ENCODE data around the gene LBHD2. TPM values are rescaled to one million over a fixed set of nuclear protein-coding genes. Genes with fewer than 3 reads are reported as not detected.

Gene LBHD2
- total and polyA plus RNA-seq, 2 of the 8 experiments (the other 6 are each of a cell fraction or from before 2014, with no cell fraction given), result not detected

DNA sequence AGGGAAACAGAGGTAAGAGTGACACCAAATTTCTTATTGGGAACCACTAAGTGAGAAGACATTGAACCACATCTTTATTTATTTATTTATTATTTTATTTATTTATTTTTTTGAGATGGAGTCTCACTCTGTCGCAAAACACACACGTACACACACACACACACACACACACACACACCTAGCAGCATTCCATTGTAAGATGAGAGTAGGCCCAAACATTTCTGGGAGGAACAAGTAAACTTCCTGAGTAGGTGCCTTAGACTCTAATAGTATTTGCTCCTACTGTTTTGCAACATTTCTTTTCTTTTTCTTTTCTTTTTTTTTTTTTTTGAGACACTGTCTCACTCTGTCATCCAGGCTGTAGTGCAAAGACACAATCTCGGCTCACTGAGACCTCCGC, 19.6 kb upstream of the LBHD2 start:
- H2AK5ac ChIP-seq (ENCODE audit: low read depth, low read length), result no peak overlapping the region
- TF ChIP-seq SIRT6 (IDR thresholded peaks at IDR 0.05; ENCODE audit: low read length) (no peak), KDM4A (IDR thresholded peaks at IDR 0.05; ENCODE audit: low read depth, low read length, severe bottlenecking) (no peak), EP300 (IDR thresholded peaks at IDR 0.05; ENCODE audit: borderline replicate concordance in 1 of 2, low read depth in 2 of 2, low read length in 2 of 2) (no peak), EZH2 (IDR thresholded peaks at IDR 0.05; ENCODE audit: low read depth, low read length, severe bottlenecking) (no peak), CBX5 (IDR thresholded peaks at IDR 0.05; ENCODE audit: low read depth, low read length) (no peak), GTF2F1 (IDR thresholded peaks at IDR 0.05; ENCODE audit: borderline replicate concordance, low read depth, low read length) (no peak), TBP (IDR thresholded peaks at IDR 0.05; ENCODE audit: low read depth, low read length) (no peak), CEBPB (IDR thresholded peaks at IDR 0.05; ENCODE audit: low read depth, low read length) (no peak), TAF7 (optimal IDR thresholded peaks at IDR 0.05; ENCODE audit: borderline replicate concordance, low read depth, low read length) (no peak), CREB1 (IDR thresholded peaks at IDR 0.05) (no peak)

More for the DNA sequence above, 19.6 kb upstream of the LBHD2 start:
- Histone ChIP-seq H2BK20ac (ENCODE audit: low read length) (no peak overlapping the region), H2AFZ (ENCODE audit: low read length) (no peak overlapping the region), H3K4me1 (replicated peaks in 1 of 4; ENCODE audit: control insufficient read depth in 3 of 4, insufficient read depth in 4 of 4, low read length in 3 of 4) (peaks cover 0 to 4% (median 0%) of the 10 kb centered on the region in 4 experiments; a peak in 1 of 7 replicates), H2BK12ac (ENCODE audit: low read depth, low read length) (no peak overlapping the region), H3K18ac (ENCODE audit: extremely low read depth, low read length) (no peak overlapping the region), H3K9ac (replicated peaks in 1 of 4; ENCODE audit: extremely low read depth in 1 of 4, low read depth in 3 of 4, low read length in 3 of 4) (no peak overlapping the region), H2BK15ac (ENCODE audit: low read length) (no peak overlapping the region), H3K23me2 (ENCODE audit: low read depth, low read length) (no peaks in the 10 kb centered on the region; the same call in 1 of the 2 replicates), H3K9me3 (ENCODE audit: insufficient read depth in 2 of 2, low read depth in 1 of 2, low read length in 1 of 2) (no peaks in the 10 kb centered on the region), H2BK5ac (ENCODE audit: low read depth, low read length) (no peak overlapping the region), H3K79me2 (ENCODE audit: control insufficient read depth in 1 of 2, insufficient read depth in 2 of 2, low read length in 2 of 2) (no peaks in the 10 kb centered on the region), H4K91ac (replicated peaks; ENCODE audit: insufficient read length, low read length) (no peak overlapping the region), H3K4me2 (ENCODE audit: insufficient read depth in 1 of 2, low read depth in 2 of 2, low read length in 2 of 2) (no peak overlapping the region), H3K36me3 (ENCODE audit: control insufficient read depth in 2 of 4, insufficient read depth in 4 of 4, low read length in 3 of 4) (no peaks in the 10 kb centered on the region), H3K27ac (ENCODE audit: low read depth, low read length) (no peak overlapping the region), H3K56ac (replicated peaks; ENCODE audit: insufficient read length, low read depth, low read length) (no peak overlapping the region), H3K4me3 (ENCODE audit: extremely low read depth in 1 of 4, insufficient read depth in 2 of 4, low read depth in 3 of 4, low read length in 4 of 4) (no peak overlapping the region), H3K4ac (replicated peaks; ENCODE audit: insufficient read length, low read depth, low read length) (no peak overlapping the region), H3K14ac (ENCODE audit: insufficient read length) (no peak overlapping the region), H4K8ac (ENCODE audit: extremely low read depth, insufficient read depth, low read length) (no peak overlapping the region), H3K23ac (ENCODE audit: insufficient read length) (no peak overlapping the region), H4K5ac (ENCODE audit: insufficient read length, low read depth, low read length) (no peak overlapping the region), H2BK120ac (replicated peaks; ENCODE audit: low read depth, low read length) (no peak overlapping the region), H4K20me1 (replicated peaks in 1 of 2; ENCODE audit: control insufficient read depth in 1 of 2, insufficient read depth in 2 of 2, low read length in 2 of 2) (no peaks in the 10 kb centered on the region), H3K27me3 (replicated peaks in 1 of 4; ENCODE audit: control insufficient read depth in 3 of 4, extremely low read depth in 1 of 4, insufficient read depth in 3 of 4, low read length in 3 of 4) (no peaks in the 10 kb centered on the region), H3K79me1 (ENCODE audit: low read depth, low read length) (no peaks in the 10 kb centered on the region; the same call in 1 of the 2 replicates)
- no peak for FAIRE-seq
- POLR2A ChIA-PET (ENCODE audit: partially characterized antibody), result no interaction called here
- no peak for DNase-seq (ENCODE audit: low read depth in 1 of 2, low spot score in 2 of 2)
- WGBS, 2 experiments (ENCODE audit: extremely low coverage in 1 of 2, insufficient coverage in 1 of 2, insufficient read length in 1 of 2, insufficient replicate concordance in 2 of 2, low coverage in 1 of 2, low lambda C conversion rate in 2 of 2, missing lambda C conversion rate in 1 of 2), result 89% methylated on average over 4 of the region's 4 CpGs; no CpG with 5 or more reads in 1 of the 2 experiments
- CTCF ChIA-PET (ENCODE audit: partially characterized antibody), result interaction anchor here (1.6 kb wide), 1 partner anchor 11 kb away, joined by 4 read pairs; no protein-coding TSS in a partner anchor
